Dendritic cell treated with granulocyte-macrophage colony-stimulating factor and Interleukin-4, amounts not matched to agents 40 ng/mL and 50 ng/mL, for 4 days (primary cell): ENCODE measurements around the gene TANC1.
"Not testable (repeated sequence)": the region's sequence is repeated elsewhere in the genome, so short reads cannot be mapped to it uniquely, and the experiment has no call there.

ENCODE experiments used
- H3K27ac Mint-ChIP-seq: one replicate; pipeline ENCODE4 v1.8.0; 2022; ENCODE audit warnings: mild to moderate bottlenecking, mixed read lengths
- H3K27me3 Mint-ChIP-seq: one replicate; pipeline ENCODE4 v1.8.0; 2022; ENCODE audit warnings: mild to moderate bottlenecking, mixed read lengths
- H3K36me3 Mint-ChIP-seq: one replicate; pipeline ENCODE4 v1.8.0; 2022; ENCODE audit warnings: low read depth, mixed read lengths
- H3K4me1 Mint-ChIP-seq: one replicate; pipeline ENCODE4 v1.8.0; 2022; ENCODE audit warnings: low read depth, mixed read lengths
- H3K4me3 Mint-ChIP-seq: one replicate; pipeline ENCODE4 v1.8.0; 2022; ENCODE audit warnings: mild to moderate bottlenecking, moderate library complexity, mixed read lengths
- H3K9me3 Mint-ChIP-seq: one replicate; pipeline ENCODE4 v1.8.0; 2022; ENCODE audit warnings: mixed read lengths
- intact Hi-C: fragments of 100-400 bp; cut with micrococcal nuclease; formaldehyde crosslinking; loops from one replicate; pipeline ENCODE4 v1.15.0; 2022

Gene TANC1

GRCh38 chr2:159131267-159131913 lies 162.9 kb downstream of the TANC1 start:
- Mint-ChIP-seq H3K4me1 (peaks cover 16% of the 10 kb centered on the region), H3K36me3 (no peaks in the 10 kb centered on the region), H3K27me3 (peaks cover 6% of the 10 kb centered on the region), H3K9me3 (no peaks in the 10 kb centered on the region), H3K4me3 (no peak overlapping the region), H3K27ac (no peak overlapping the region)
- intact Hi-C loops, result no loop called here

DNA sequence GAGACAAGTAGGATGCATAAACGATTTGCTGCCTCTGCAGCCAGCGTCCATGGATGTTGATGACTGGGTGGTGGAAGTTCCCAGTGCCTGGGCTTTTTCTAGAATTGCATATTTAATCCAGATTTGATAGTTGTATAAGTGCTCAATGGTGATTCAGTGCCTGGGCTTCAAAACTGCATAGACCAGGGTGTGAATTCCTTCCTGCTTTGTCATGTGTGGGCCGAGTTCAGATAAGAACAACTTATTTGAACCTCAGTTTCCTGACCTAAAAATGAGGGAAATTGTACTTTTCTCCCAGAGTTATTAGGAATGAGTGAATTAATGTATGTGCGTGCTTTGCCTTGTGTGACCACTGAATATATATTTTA lies 163.5 kb downstream of the TANC1 start:
- Mint-ChIP-seq H3K9me3 (no peaks in the 10 kb centered on the region), H3K27ac (no peak overlapping the region), H3K4me3 (no peak overlapping the region), H3K4me1 (peaks cover 16% of the 10 kb centered on the region), H3K36me3 (no peaks in the 10 kb centered on the region), H3K27me3 (peaks cover 6% of the 10 kb centered on the region)
- intact Hi-C loops, result no loop called here

DNA sequence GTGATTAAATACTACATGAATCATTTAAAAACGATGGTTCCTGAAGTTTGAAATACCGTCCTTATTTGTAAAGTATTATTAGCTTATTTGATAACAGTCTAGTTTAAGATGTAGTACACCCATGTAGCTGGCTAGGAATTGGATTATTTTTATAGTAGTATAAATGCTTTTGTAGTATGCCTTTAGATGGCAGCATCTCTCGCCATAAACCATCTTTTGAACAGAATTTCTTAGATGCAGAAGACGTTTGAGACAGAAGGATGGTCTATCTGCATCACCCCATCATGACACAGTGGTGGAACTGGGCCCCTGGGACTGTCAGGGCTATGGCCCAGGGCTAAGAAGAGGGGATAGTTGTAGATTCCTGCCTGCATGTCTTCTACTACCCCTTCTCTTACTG lies 165.4 kb downstream of the TANC1 start:
- no peaks in the 10 kb centered on the region for H3K9me3 Mint-ChIP-seq
- intact Hi-C loops, result no loop called here
- peaks cover 16% of the 10 kb centered on the region for H3K4me1 Mint-ChIP-seq
- peaks cover 6% of the 10 kb centered on the region for H3K27me3 Mint-ChIP-seq
- no peak overlapping the region for H3K4me3 Mint-ChIP-seq
- no peaks in the 10 kb centered on the region for H3K36me3 Mint-ChIP-seq
- no peak overlapping the region for H3K27ac Mint-ChIP-seq

DNA sequence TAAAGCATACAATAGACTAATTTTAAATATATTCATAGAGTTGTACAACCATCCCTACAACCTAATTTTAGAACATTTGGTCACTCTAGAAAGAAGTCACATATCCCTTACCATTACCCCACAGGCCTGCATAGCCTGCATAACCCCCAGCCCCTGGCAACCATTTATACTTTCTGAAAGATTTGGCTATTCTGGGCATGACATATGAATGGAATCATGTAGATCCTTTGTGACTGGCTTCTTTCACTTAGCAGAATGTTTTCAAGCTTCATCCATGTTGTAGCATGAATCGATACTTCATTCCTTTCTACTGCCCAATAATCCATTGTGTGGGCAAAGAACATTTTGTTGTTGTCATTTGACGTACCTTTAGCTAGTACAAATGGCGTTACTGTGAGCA lies 166.5 kb downstream of the TANC1 start:
- Mint-ChIP-seq H3K9me3 (no peaks in the 10 kb centered on the region), H3K27me3 (peaks cover 6% of the 10 kb centered on the region), H3K36me3 (no peaks in the 10 kb centered on the region), H3K4me3 (no peak overlapping the region), H3K27ac (no peak overlapping the region), H3K4me1 (peaks cover 9% of the 10 kb centered on the region)
- intact Hi-C loops, result no loop called here

DNA sequence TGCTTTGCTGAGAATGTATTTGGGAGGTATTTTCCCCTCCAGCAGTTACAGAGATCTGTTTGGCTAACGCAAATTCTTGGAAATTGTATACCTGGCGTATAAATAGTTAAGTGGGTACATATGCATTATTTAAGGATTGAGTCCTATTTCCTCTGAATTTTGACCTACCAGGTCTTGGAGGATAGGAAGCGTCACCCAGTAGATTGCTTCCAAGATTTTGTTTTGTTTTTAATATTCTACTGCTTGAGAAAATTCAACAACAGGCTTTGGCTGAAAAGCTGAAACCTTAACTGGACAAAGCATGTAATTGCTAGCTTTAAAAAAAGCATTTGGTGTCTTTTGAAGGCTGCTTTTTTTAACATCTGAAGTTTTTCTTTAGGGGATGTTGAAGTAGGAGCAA lies 168.0 kb downstream of the TANC1 start:
- no peaks in the 10 kb centered on the region for H3K36me3 Mint-ChIP-seq
- no peaks in the 10 kb centered on the region for H3K9me3 Mint-ChIP-seq
- H3K27me3 Mint-ChIP-seq, result no peaks in the 10 kb centered on the region
- no peaks in the 10 kb centered on the region for H3K4me1 Mint-ChIP-seq
- intact Hi-C loops, result no loop called here
- no peak overlapping the region for H3K4me3 Mint-ChIP-seq
- H3K27ac Mint-ChIP-seq, result no peak overlapping the region

DNA sequence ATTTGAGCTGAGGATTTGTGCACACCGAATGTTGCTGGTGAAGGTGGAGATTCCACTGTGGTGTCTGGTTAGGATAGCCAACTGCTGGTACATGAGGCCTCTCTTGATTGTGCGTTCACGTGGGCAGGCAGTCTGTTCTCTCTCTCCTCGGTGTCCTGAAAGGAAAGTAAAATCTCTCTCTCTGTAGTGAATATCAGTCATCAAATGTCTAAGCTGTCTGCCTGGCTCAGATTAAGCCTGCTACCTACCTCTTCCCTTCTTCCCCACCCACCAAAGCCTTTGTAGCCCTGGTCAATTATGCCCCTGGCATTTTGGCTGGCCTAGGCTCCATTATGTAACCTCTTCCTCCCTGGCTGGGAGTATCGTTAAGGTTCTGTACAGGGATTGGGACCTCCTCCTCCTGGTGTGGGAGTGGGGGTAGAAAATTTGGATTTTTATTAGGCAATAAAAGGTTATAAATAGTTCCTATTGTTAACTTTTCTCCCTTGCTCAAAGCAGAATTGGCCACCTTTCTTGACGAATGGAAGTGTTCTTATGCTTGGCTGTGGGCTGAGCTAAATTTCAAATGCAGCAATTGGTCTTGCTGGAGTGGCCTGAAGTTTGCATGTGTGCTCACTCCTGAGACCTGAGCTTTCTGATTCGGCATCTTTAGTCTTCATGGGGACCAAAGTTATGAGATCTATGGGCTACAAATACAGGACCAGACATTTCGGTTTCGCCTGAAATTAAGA lies 169.2 kb downstream of the TANC1 start:
- Mint-ChIP-seq H3K4me1 (no peaks in the 10 kb centered on the region), H3K4me3 (no peak overlapping the region), H3K9me3 (no peaks in the 10 kb centered on the region), H3K27me3 (no peaks in the 10 kb centered on the region), H3K36me3 (no peaks in the 10 kb centered on the region), H3K27ac (no peak overlapping the region)
- intact Hi-C loops, result no loop called here

- no peak overlapping the region for H3K27ac Mint-ChIP-seq
- H3K4me1 Mint-ChIP-seq, result no peaks in the 10 kb centered on the region
- intact Hi-C loops, result no loop called here
- no peak overlapping the region for H3K4me3 Mint-ChIP-seq
- no peaks in the 10 kb centered on the region for H3K36me3 Mint-ChIP-seq
- H3K27me3 Mint-ChIP-seq, result no peaks in the 10 kb centered on the region
- H3K9me3 Mint-ChIP-seq, result no peaks in the 10 kb centered on the region
These were observed 170.3 kb downstream of the TANC1 start for GRCh38 chr2:159138642-159139182.

DNA sequence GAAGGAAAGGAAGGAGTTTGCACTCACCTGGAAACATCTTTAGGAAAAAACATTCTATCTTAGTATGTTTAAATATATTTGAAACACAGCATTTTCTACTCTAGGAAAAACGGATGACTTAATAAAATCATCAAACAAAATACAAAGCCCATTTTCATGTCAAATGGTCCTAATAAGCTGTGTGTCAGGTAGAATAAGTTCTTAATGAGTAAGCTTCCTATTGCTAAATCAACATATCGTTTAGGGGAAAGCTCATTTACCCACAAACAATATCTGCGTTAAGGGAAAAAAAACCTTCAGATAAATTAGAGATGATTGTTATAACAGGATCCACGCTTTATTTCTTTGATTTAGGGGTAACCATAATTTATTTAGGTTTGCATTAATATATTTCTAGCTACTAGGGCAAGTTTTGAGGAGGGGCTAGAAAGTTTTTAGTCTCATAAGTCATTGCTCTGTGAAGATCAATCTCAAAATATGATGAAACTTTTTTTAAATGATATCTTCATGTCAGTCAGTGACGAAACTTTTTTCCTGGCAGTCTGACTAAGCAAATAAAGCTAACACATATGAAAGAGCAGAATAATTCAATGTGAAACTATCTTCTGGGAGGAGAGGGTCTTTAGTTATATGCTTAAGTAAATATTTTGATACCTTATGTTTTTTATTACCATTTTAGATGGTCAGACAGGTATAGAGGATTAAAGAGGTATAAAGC lies 170.9 kb downstream of the TANC1 start:
- Mint-ChIP-seq H3K4me3 (no peak overlapping the region), H3K27ac (peak overlapping the region; percentile 17), H3K4me1 (peaks cover under 1% of the 10 kb centered on the region), H3K27me3 (no peaks in the 10 kb centered on the region), H3K9me3 (no peaks in the 10 kb centered on the region), H3K36me3 (no peaks in the 10 kb centered on the region)
- intact Hi-C loops, result no loop called here

GRCh38 chr2:159140070-159140769 lies 171.8 kb downstream of the TANC1 start:
- no peaks in the 10 kb centered on the region for H3K36me3 Mint-ChIP-seq
- no peaks in the 10 kb centered on the region for H3K9me3 Mint-ChIP-seq
- intact Hi-C loops, result no loop called here
- peaks cover 9% of the 10 kb centered on the region for H3K4me1 Mint-ChIP-seq
- no peak overlapping the region for H3K4me3 Mint-ChIP-seq
- no peaks in the 10 kb centered on the region for H3K27me3 Mint-ChIP-seq
- peak overlapping the region; percentile 17 for H3K27ac Mint-ChIP-seq

DNA sequence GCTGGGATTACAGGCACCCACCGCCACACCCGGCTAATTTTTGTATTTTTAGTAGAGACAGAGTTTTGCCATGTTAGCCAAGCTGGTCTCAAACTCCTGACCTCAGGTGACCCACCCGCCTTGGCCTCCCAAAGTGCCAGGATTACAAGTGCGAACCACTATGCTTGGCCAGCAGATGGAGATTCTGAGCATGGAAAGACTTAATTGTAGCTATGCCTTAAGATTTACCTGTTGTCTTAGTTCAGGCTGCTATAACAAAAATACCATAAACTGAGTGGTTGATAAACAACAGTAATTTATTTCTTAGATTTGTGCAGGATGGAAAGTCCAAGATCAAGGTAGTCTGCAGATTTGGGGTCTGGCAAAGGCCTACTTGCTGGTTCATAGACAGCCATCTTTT lies 172.4 kb downstream of the TANC1 start:
- H3K36me3 Mint-ChIP-seq, H3K4me3 Mint-ChIP-seq, intact Hi-C loops, H3K9me3 Mint-ChIP-seq, H3K27ac Mint-ChIP-seq, H3K27me3 Mint-ChIP-seq: not testable (repeated sequence)
- H3K4me1 Mint-ChIP-seq, result peaks cover 11% of the 10 kb centered on the region

- Mint-ChIP-seq H3K4me3 (no peak overlapping the region), H3K36me3 (no peaks in the 10 kb centered on the region)
These were observed 176.6 kb downstream of the TANC1 start for GRCh38 chr2:159144776-159145614.

GRCh38 chr2:159145745-159146354 lies 177.4 kb downstream of the TANC1 start:
- H3K27me3 Mint-ChIP-seq, result no peaks in the 10 kb centered on the region
- no peak overlapping the region for H3K27ac Mint-ChIP-seq
- no peaks in the 10 kb centered on the region for H3K9me3 Mint-ChIP-seq
- intact Hi-C loops, result no loop called here
- no peak overlapping the region for H3K4me3 Mint-ChIP-seq
- H3K36me3 Mint-ChIP-seq, result no peaks in the 10 kb centered on the region
- H3K4me1 Mint-ChIP-seq, result peaks cover 26% of the 10 kb centered on the region

More at GRCh38 chr2:159144776-159145614, 176.6 kb downstream of the TANC1 start:
- H3K4me1 Mint-ChIP-seq, result peaks cover 26% of the 10 kb centered on the region
- intact Hi-C loops, result no loop called here
- no peaks in the 10 kb centered on the region for H3K27me3 Mint-ChIP-seq
- H3K9me3 Mint-ChIP-seq, result no peaks in the 10 kb centered on the region
- no peak overlapping the region for H3K27ac Mint-ChIP-seq
